Epithelial cell of proximal tubule (primary cell): ENCODE data around the gene LRRC4C. TPM values are rescaled to one million over a fixed set of nuclear protein-coding genes. Genes with fewer than 3 reads are reported as not detected.

ENCODE experiments used
- DNase-seq: peaks from one replicate; pipeline ENCODE4 v3.0.0-alpha.2; 2011; ENCODE audit warnings: low read depth
- H3K4me3 ChIP-seq: 2 replicates; pipeline ENCODE4 v1.5.1; 2011; ENCODE audit warnings: low read depth, mild to moderate bottlenecking, low read length
- total RNA-seq: library from RNA; depleted of rRNA; stranded (reverse); fragments of >200 nt; gene quantifications from 2 replicates; pipeline ENCODE4 v1.2.3, GENCODE V29; 2015
- TF ChIP-seq, protein P1 (sequence below): conservative IDR thresholded peaks from 2 replicates; pipeline ENCODE4 v1.5.1; 2012; ENCODE audit warnings: low read depth, mild to moderate bottlenecking, low read length

The LRRC4C gene
- total RNA-seq, 1 donor from 2014 or later: 0.12 TPM

DNA sequence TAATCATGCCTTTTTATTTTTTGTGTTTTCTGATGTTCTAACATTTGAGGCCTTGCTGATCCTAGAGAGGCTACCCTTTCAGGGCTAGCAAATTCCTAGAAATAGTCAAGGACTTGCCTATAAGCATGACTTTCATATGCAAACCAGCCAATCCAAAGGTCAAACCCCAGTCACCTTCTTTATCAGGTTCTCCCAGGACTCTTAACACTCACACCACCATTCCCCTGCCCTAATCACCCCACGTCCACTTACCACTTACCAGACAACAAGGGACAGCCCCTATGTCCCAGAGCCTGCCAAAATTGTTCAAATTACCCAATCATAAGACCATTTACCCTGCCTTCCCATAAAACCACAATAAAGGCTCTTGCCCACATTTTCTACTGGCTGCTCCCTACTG, 1339.8 kb downstream of the LRRC4C start:
- TF ChIP-seq, protein P1, sequence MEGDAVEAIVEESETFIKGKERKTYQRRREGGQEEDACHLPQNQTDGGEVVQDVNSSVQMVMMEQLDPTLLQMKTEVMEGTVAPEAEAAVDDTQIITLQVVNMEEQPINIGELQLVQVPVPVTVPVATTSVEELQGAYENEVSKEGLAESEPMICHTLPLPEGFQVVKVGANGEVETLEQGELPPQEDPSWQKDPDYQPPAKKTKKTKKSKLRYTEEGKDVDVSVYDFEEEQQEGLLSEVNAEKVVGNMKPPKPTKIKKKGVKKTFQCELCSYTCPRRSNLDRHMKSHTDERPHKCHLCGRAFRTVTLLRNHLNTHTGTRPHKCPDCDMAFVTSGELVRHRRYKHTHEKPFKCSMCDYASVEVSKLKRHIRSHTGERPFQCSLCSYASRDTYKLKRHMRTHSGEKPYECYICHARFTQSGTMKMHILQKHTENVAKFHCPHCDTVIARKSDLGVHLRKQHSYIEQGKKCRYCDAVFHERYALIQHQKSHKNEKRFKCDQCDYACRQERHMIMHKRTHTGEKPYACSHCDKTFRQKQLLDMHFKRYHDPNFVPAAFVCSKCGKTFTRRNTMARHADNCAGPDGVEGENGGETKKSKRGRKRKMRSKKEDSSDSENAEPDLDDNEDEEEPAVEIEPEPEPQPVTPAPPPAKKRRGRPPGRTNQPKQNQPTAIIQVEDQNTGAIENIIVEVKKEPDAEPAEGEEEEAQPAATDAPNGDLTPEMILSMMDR: no peak
- H3K4me3 ChIP-seq: no peak overlapping the region
- DNase-seq: no peak

DNA sequence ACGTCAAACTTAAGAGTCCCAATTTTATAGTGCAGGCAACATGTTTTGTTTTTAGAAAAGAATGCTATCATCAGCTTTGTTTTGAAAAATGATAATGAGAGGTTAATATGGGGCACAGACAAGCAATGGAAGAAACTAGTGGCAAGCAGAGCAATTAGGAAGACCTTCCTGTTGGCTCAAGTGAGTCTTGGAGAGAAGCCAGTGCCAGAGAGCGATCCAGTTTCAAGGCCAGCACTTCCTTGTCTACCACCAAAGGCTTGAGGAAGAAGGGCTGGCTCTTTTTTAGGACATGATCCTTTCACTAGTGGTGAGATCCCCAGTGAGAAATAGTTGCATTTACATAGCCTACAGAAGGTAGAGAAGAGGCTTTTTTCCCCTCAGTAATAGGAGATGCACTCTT, 1340.7 kb downstream of the LRRC4C start:
- DNase-seq: no peak
- TF ChIP-seq, protein P1: no peak

DNA sequence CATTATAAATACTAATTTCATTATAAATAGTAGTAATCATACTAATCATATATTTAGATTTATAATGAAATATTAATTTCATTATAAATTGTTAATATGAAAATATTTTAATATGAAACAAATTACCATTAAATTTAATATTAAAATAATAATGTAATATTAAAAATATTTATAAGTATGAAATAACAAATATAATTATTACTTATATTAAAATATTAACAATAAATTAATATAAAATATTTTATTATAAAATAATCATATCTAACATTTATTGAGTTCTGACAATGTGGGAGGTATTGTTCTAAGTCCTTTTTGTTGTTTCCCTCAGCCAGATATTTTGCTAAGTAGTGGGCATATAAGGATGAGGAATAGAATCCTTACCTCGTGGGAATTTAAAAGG, 1341.4 kb downstream of the LRRC4C start:
- DNase-seq: no peak
- TF ChIP-seq, protein P1: no peak
- no peak overlapping the region for H3K4me3 ChIP-seq

More for the DNA sequence above, 1340.7 kb downstream of the LRRC4C start:
- no peak overlapping the region for H3K4me3 ChIP-seq

DNA sequence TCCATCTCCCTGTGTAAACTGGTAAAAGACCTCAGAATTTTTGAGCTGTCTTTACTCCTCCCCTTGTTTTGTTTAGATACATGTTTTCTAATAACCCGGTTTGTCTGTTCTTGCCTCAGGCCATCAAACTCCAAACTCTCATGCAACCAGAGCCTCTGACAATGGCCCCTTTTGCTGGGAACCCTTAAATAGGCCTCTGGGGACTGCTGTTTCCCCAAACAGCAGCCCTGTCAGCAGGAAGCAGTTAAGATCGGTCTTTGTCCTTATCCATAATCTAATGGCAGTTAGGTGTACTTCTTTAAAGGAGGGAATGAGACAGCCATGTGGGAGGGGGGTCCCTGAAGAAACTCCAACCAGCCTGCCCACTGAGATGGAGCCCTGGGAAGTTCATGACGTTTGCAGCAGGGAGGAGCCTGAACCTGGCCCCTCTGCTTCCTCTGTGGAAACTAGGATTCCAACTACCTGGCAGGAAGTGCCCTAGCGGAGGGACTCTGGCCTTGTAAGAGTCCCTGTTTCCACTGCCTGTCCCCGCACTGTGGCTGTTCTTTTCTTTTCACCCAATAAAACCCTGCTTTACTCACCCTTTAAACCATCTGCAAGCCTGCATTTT, 1354.4 kb downstream of the LRRC4C start:
- TF ChIP-seq, protein P1: no peak
- no peak overlapping the region for H3K4me3 ChIP-seq
- DNase-seq: no peak

DNA sequence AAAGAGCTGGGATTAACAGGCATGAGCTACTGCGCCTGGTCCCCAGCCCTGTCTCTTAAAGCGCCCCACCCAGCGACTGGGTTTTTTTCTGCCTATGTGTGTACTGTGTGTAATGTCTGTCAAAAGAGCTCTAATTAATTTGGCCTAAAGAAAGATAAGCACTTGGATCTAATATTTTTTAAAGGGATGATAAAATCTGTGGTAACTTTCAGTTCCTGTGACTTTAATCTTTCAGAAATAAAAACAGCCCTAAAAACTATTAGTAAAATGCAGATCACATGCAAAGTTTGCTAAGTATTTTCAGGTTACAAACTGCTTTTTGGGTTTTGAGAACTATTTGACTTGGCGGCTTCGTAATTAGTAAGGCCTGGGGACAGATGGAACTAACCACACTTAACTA, 1358.7 kb downstream of the LRRC4C start:
- no peak overlapping the region for H3K4me3 ChIP-seq
- TF ChIP-seq, protein P1: no peak
- DNase-seq: no peak

DNA sequence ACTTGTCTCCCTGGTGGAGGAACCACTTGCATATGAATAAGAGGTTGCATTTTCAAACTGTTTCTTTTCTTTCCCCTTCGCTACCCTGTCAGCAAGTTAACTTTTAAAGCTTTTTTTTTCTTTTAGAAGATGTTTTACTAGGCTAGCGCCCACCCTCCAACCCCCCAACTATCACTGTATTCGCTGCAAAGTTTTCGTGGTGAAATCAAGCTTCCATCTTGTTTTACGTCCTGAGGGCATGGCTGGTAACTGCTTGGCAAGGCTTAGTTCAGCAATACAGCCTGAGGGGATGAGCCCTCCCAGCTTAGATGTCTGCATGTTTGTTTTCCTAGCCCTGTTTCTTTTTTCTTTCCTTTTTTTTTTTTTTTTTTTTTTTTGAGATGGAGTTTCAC, 1359.3 kb downstream of the LRRC4C start:
- DNase-seq: no peak
- TF ChIP-seq, protein P1: no peak
- H3K4me3 ChIP-seq: no peak overlapping the region
